SK-N-SH (cell line): ENCODE measurements around the gene RPGR. TPM values are rescaled to one million over a fixed set of nuclear protein-coding genes. Genes with fewer than 3 reads are reported as not detected.
A peak's percentile ranks its signal among the peaks of the same experiment; 100 is the strongest.

ENCODE experiments used
- CTCF ChIA-PET: fragments of 300-600, 350-600 bp; formaldehyde crosslinking; extraction: SDS; loops from one replicate; lab custom pipeline; 2021; lab: Yijun Ruan, JAX
- POLR2A ChIA-PET: fragments of 350-600 bp; sonication (Branson Sonifier 250); formaldehyde crosslinking; extraction: SDS; loops from one replicate; lab custom pipeline; 2020; ENCODE audit warnings: antibody characterized with exemption, inconsistent platforms; lab: Yijun Ruan, JAX
- DNase-seq: peaks from one replicate; pipeline ENCODE4 v3.0.0; 2012
- H2AFZ ChIP-seq: fragments of 200-600 bp; sonication (generic); 2 replicates; pipeline ENCODE4 v1.8.1; 2016; ENCODE audit warnings: antibody characterized with exemption, mild to moderate bottlenecking, low read depth
- H3F3A ChIP-seq: fragments of 200-600 bp; sonication (generic); replicated peaks from 2 replicates; pipeline ENCODE3; 2016; ENCODE audit warnings: antibody characterized with exemption, mild to moderate bottlenecking; ENCODE audit not compliant: insufficient read depth
- H3K27ac ChIP-seq, 2 experiments: fragments of 200-500 bp in 1 of 2; fragments of 200-600 bp in 1 of 2; sonication (Bioruptor generic) in 1 of 2; sonication (generic), shearing (Covaris generic) in 1 of 2; 2 replicates each; pipeline versions ENCODE4 v1.5.1 to v1.6.1; 2014 to 2016; ENCODE audit warnings: low read depth in 2 of 2, inconsistent platforms in 1 of 2, low read length in 1 of 2, mild to moderate bottlenecking in 1 of 2, mixed read lengths in 1 of 2
- H3K27me3 ChIP-seq: fragments of 200-600 bp; sonication (generic), shearing (Covaris generic); 2 replicates; pipeline ENCODE4 v1.6.1; 2016; ENCODE audit warnings: mixed run types; ENCODE audit not compliant: insufficient read depth
- H3K36me3 ChIP-seq, 2 experiments: fragments of 200-500 bp in 1 of 2; fragments of 200-600 bp in 1 of 2; sonication (Bioruptor generic) in 1 of 2; sonication (generic) in 1 of 2; replicated peaks in 1 of 2; 2 replicates each; pipeline versions ENCODE3 to v1.5.1; 2014 to 2016; ENCODE audit warnings: low read length in 1 of 2, mild to moderate bottlenecking in 1 of 2; ENCODE audit not compliant: insufficient read depth in 2 of 2, control insufficient read depth in 1 of 2
- H3K4me1 ChIP-seq, 2 experiments: fragments of 200-500 bp in 1 of 2; fragments of 200-600 bp in 1 of 2; sonication (Bioruptor generic) in 1 of 2; sonication (generic), shearing (Covaris generic) in 1 of 2; 2 replicates each; pipeline versions ENCODE4 v1.5.1 to v1.6.1; 2014 to 2016; ENCODE audit warnings: low read depth in 1 of 2, low read length in 1 of 2, mixed run types in 1 of 2; ENCODE audit not compliant: insufficient read depth in 2 of 2, control insufficient read depth in 1 of 2
- H3K4me2 ChIP-seq: fragments of 200-600 bp; sonication (generic), shearing (Covaris generic); 2 replicates; pipeline ENCODE4 v1.6.1; 2017; ENCODE audit warnings: mixed run types
- H3K4me3 ChIP-seq, 2 experiments: fragments of 200-500 bp in 1 of 2; fragments of 200-600 bp in 1 of 2; sonication (Bioruptor generic) in 1 of 2; sonication (generic), shearing (Covaris generic) in 1 of 2; 2 replicates each; pipeline versions ENCODE4 v1.5.1 to v1.8.1; 2014 to 2016; ENCODE audit warnings: low read depth in 2 of 2, inconsistent platforms in 1 of 2, low read length in 1 of 2, mild to moderate bottlenecking in 1 of 2, mixed read lengths in 1 of 2, moderate library complexity in 1 of 2
- H3K79me2 ChIP-seq: fragments of 200-600 bp; sonication (generic); 2 replicates; pipeline ENCODE4 v1.8.1; 2017; ENCODE audit warnings: mild to moderate bottlenecking; ENCODE audit not compliant: insufficient read depth
- H3K9ac ChIP-seq: fragments of 200-600 bp; sonication (generic); 2 replicates; pipeline ENCODE4 v1.6.1; 2017; ENCODE audit warnings: mixed run types
- H3K9me2 ChIP-seq: fragments of 200-600 bp; sonication (generic); 2 replicates; pipeline ENCODE4 v1.6.1; 2017; ENCODE audit warnings: mixed run types
- H3K9me3 ChIP-seq: fragments of 200-600 bp; sonication (generic); 2 replicates; pipeline ENCODE4 v1.6.1; 2017; ENCODE audit warnings: mixed run types, mild to moderate bottlenecking, moderate library complexity
- H4K20me1 ChIP-seq: fragments of 200-600 bp; sonication (generic); 2 replicates; pipeline ENCODE4 v1.6.1; 2017; ENCODE audit warnings: mild to moderate bottlenecking, mixed run types; ENCODE audit not compliant: insufficient read depth
- CHD2 ChIP-seq: fragments of 150-350 bp; IDR thresholded peaks from 2 replicates; pipeline ENCODE4 v1.6.1; 2018; ENCODE audit warnings: low read length; ENCODE audit not compliant: partially characterized antibody
- FOXJ3 ChIP-seq: sonication (generic); formaldehyde crosslinking; IDR thresholded peaks from 2 replicates; pipeline ENCODE4 v1.5.1; 2020; ENCODE audit warnings: mild to moderate bottlenecking, missing genetic modification reagents
- FOXM1 ChIP-seq: IDR thresholded peaks from 2 replicates; pipeline ENCODE4 v1.4.0; 2012; ENCODE audit warnings: low read depth, mild to moderate bottlenecking
- GATA2 ChIP-seq: sonication (generic); formaldehyde crosslinking; IDR thresholded peaks from 2 replicates; pipeline ENCODE4 v1.5.0; 2020; ENCODE audit warnings: mild to moderate bottlenecking, missing genetic modification reagents
- MEF2A ChIP-seq: IDR thresholded peaks from 2 replicates; pipeline ENCODE4 v1.4.0; 2012; ENCODE audit warnings: low read depth, borderline replicate concordance
- NFIC ChIP-seq: IDR thresholded peaks from 2 replicates; pipeline ENCODE4 v1.4.0; 2012; ENCODE audit warnings: borderline replicate concordance
- NRF1 ChIP-seq: IDR thresholded peaks from 2 replicates; pipeline ENCODE4 v1.6.1; 2012; ENCODE audit warnings: low read depth, mild to moderate bottlenecking, low read length
- SIN3A ChIP-seq: IDR thresholded peaks from 2 replicates; pipeline ENCODE4 v1.6.1; 2012; ENCODE audit warnings: low read depth, mild to moderate bottlenecking, low read length, moderate library complexity, borderline replicate concordance
- SMC3 ChIP-seq: IDR thresholded peaks from 2 replicates; pipeline ENCODE4 v1.6.1; 2012; ENCODE audit warnings: low read depth, low read length, improper control_type of control experiment
- TAF1 ChIP-seq: IDR thresholded peaks from 2 replicates; pipeline ENCODE4 v1.6.1; 2012; ENCODE audit warnings: low read depth, mild to moderate bottlenecking, low read length, moderate library complexity, borderline replicate concordance
- TCF12 ChIP-seq: IDR thresholded peaks from 2 replicates; pipeline ENCODE4 v1.4.0; 2012
- YY1 ChIP-seq: IDR thresholded peaks from 2 replicates; pipeline ENCODE4 v1.4.0; 2012; ENCODE audit warnings: low read depth, mild to moderate bottlenecking
- WGBS: methylation state at CpG from one replicate; pipeline ENCODE4 v1.1.6; 2017; ENCODE audit warnings: low lambda C conversion rate; 5-methylcytosine and 5-hydroxymethylcytosine counted together
- polyA plus RNA-seq, 3 experiments: library from polyadenylated mRNA; depleted of rRNA; stranded (reverse); fragments of >200 nt; gene quantifications; 2 replicates each; pipeline ENCODE4 v1.2.3, GENCODE V29; 2012
- TF ChIP-seq, protein P1 (sequence below): fragments of 200-600 bp; sonication (generic); IDR thresholded peaks from 2 replicates; pipeline ENCODE4 v1.6.1; 2017; ENCODE audit warnings: antibody characterized with exemption, mild to moderate bottlenecking, moderate library complexity
- TF ChIP-seq, protein P2 (sequence below): IDR thresholded peaks from 2 replicates; pipeline ENCODE4 v1.4.0; 2012; ENCODE audit warnings: low read depth
- TF ChIP-seq, protein P3 (sequence below): IDR thresholded peaks from 2 replicates; pipeline ENCODE4; 2012

The RPGR gene
- polyA plus RNA-seq, 1 of the 3 experiments (the other 2 are of a cell fraction): 1.2 TPM

DNA sequence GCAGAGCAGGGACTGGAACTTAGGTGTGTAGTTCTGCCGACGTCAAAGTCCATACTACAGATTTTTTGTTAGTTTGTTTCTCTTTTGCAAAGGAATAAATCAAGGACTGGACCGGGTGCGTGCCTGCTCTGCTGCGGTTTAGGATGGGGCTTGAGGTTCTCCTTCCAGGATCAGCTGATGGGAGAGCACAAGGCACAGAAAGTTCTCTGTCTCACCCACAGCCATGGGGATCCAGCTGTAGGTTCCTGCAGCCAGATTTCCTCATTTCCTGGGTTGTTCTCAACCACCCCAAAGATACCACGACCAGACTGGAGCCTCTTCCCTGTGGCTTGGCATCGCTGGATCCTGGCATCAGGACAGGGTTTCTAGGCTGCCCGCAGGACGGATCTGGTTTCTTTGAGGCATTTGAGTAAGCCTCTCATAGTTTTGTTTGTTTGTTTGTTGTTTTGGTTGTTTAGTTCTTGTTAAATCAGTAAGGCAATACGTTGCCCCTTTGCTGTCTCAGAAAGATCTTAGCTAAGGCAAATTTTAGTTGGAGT lies 105.8 kb downstream of the RPGR start:
- CTCF ChIA-PET: interaction anchor here (1.2 kb wide), 1 partner anchor 11 kb away, joined by 6 read pairs; no protein-coding TSS in a partner anchor
- H3F3A ChIP-seq: no peaks in the 10 kb centered on the region
- peaks cover 7% of the 10 kb centered on the region; the same call in 1 of the 2 replicates for H3K79me2 ChIP-seq
- H4K20me1 ChIP-seq: no peaks in the 10 kb centered on the region
- H3K4me2 ChIP-seq: peak overlapping the region; percentile 85
- H3K27me3 ChIP-seq: no peaks in the 10 kb centered on the region; the same call in 1 of the 2 replicates
- no peak for DNase-seq
- H3K36me3 ChIP-seq: no peaks in the 10 kb centered on the region
- H3K4me1 ChIP-seq: peaks cover 0 to 6% of the 10 kb centered on the region in 2 experiments; a peak in 1 of 4 replicates
- no peak overlapping the region for H3K27ac ChIP-seq
- peak overlapping the region; percentile 60 to 65 for H3K4me3 ChIP-seq
- POLR2A ChIA-PET: no interaction called here
- H3K9me3 ChIP-seq: no peaks in the 10 kb centered on the region
- H2AFZ ChIP-seq: peak overlapping the region; percentile 87; the same call in 1 of the 2 replicates
- no peaks in the 10 kb centered on the region for H3K9me2 ChIP-seq
- no peak overlapping the region; the same call in 1 of the 2 replicates for H3K9ac ChIP-seq
- TF ChIP-seq FOXJ3 (CRISPR knock-in tag): no peak
- TF ChIP-seq TAF1: no peak
- no peak for TF ChIP-seq SMC3
- TF ChIP-seq GATA2 (CRISPR knock-in tag): no peak
- TF ChIP-seq, protein P1, sequence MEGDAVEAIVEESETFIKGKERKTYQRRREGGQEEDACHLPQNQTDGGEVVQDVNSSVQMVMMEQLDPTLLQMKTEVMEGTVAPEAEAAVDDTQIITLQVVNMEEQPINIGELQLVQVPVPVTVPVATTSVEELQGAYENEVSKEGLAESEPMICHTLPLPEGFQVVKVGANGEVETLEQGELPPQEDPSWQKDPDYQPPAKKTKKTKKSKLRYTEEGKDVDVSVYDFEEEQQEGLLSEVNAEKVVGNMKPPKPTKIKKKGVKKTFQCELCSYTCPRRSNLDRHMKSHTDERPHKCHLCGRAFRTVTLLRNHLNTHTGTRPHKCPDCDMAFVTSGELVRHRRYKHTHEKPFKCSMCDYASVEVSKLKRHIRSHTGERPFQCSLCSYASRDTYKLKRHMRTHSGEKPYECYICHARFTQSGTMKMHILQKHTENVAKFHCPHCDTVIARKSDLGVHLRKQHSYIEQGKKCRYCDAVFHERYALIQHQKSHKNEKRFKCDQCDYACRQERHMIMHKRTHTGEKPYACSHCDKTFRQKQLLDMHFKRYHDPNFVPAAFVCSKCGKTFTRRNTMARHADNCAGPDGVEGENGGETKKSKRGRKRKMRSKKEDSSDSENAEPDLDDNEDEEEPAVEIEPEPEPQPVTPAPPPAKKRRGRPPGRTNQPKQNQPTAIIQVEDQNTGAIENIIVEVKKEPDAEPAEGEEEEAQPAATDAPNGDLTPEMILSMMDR: no peak
- no peak for TF ChIP-seq CHD2
- no peak for TF ChIP-seq NFIC
- no peak for TF ChIP-seq MEF2A
- TF ChIP-seq YY1: no peak
- TF ChIP-seq, protein P2, sequence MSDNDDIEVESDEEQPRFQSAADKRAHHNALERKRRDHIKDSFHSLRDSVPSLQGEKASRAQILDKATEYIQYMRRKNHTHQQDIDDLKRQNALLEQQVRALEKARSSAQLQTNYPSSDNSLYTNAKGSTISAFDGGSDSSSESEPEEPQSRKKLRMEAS: no peak
- no peak for TF ChIP-seq NRF1
- WGBS: 42% methylated on average over 10 of the region's 10 CpGs

DNA sequence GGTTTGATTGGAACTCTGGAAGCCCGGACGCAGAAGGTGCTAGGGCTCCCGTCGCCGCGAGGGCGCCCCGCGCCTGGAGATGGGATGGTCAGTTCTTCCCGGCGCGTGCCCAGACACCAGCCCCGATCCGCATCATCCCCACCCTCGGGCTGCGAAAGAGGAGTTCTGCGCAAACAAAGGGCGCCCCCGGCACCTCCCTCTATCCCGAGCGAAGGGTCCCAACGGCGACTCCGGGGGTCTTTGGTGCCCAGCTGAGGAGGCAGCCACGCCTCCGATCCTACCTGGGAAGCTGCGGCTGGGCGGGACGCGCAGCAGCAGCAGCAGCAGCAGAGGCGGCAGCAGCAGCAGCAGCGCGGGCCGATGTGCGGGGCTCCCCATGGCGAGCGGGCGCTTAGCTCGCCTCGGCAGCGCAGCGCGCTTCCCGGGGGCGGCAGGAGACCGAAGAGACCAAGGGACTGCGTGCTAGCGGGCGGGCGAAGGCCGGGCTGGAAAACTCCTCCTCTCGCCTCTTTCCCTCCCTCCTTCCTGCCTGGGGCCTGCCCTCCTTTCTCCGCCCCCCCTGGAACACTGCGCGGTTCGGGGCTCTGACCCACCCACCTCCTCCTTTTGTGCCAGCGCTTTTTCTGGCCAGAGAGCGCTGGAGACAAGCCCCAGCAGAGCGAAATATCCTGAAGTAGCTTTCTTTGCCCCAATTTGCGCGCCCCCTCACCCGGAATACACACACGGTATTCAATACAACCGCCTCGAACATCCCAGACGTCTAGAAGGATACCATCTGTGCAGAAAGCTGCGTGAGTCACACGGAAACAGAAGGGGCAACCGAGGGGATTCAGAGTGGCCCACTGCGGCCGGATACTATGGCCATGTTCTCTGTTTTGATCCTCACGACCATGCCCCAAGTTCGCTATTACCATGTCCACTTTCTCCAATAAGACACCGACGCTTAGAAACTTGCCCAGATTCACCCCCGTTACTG lies 106.6 kb downstream of the RPGR start, which contains the start of gene SRPX:
Gene SRPX (minus strand): TSS at position 457 of the 976 bp plus-strand sequence. CDS start 79 bp downstream, at position 378.
- H3K9me2 ChIP-seq: no peaks in the 10 kb centered on the region
- H3K27me3 ChIP-seq: no peaks in the 10 kb centered on the region; the same call in 1 of the 2 replicates
- CTCF ChIA-PET: interaction anchor here (1.0 to 1.3 kb wide), 4 partner anchors 8 to 26 kb away, joined by 3 to 9 read pairs (median 4); no protein-coding TSS in a partner anchor
- TF ChIP-seq SIN3A: no peak
- no peak for TF ChIP-seq TCF12
- TF ChIP-seq FOXM1: no peak
- no peak for TF ChIP-seq TAF1
- TF ChIP-seq, protein P3, sequence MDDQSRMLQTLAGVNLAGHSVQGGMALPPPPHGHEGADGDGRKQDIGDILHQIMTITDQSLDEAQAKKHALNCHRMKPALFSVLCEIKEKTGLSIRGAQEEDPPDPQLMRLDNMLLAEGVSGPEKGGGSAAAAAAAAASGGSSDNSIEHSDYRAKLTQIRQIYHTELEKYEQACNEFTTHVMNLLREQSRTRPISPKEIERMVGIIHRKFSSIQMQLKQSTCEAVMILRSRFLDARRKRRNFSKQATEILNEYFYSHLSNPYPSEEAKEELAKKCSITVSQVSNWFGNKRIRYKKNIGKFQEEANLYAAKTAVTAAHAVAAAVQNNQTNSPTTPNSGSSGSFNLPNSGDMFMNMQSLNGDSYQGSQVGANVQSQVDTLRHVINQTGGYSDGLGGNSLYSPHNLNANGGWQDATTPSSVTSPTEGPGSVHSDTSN: no peak
- TF ChIP-seq, protein P2: peak; percentile 67; the same call in 1 of the 2 replicates
- TF ChIP-seq, all 33 proteins: peak for 1
- DNase-seq: peak; percentile 46
- 4% methylated on average over 44 of the region's 76 CpGs for WGBS
- Histone ChIP-seq H3K79me2 (peaks cover 7% of the 10 kb centered on the region; the same call in 1 of the 2 replicates), H3K27ac (peak within 1 kb of the TSS in 1 of 2 experiments; percentile 35; a peak in 2 of 4 replicates), H2AFZ (peak within 1 kb of the TSS; percentile 87), H4K20me1 (no peaks in the 10 kb centered on the region), H3K9me3 (no peaks in the 10 kb centered on the region), H3K9ac (peak within 1 kb of the TSS; percentile 66), H3K4me3 (peak within 1 kb of the TSS; percentile 60 to 65), H3K4me2 (peak within 1 kb of the TSS; percentile 85), H3K4me1 (peaks cover 0 to 6% of the 10 kb centered on the region in 2 experiments; a peak in 1 of 4 replicates), H3K36me3 (no peaks in the 10 kb centered on the region), H3F3A (peaks cover 5% of the 10 kb centered on the region)
- POLR2A ChIA-PET: no interaction called here
